ENCODE measurements around the gene RIN2.
"Not testable (repeated sequence)": the region's sequence is repeated elsewhere in the genome, so short reads cannot be mapped to it uniquely, and the experiment has no call there.

The RIN2 gene

GRCh38 chr20:19746396-19746795, 11.7 kb upstream of the RIN2 start:
- no peak overlapping the region for H3K27ac ChIP-seq
- no peak for TF ChIP-seq ZFX (IDR thresholded peaks at IDR 0.05)
- TF ChIP-seq CTCF (conservative IDR thresholded peaks at IDR 0.05) = no peak

DNA sequence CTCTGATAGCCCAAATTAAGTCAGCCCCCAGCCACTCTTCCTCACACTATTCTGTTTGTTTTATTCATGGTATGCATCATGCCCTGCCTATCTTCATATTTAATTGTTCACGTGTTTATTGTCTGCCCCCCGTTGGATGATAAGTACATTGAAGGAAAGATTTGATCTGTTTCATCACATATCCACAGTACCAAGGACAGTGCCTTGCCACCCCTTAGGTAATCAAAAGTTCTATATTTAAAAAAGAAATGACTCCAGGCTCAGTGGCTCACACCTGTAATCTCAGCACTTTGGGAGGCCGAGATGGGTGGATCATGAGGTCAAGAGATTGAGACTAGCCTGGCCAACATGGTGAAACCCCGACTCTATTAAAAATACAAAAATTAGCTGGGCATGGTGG, 10.2 kb upstream of the RIN2 start:
- TF ChIP-seq CTCF (conservative IDR thresholded peaks at IDR 0.05) (no peak), ZFX (IDR thresholded peaks at IDR 0.05) (no peak)
- no peak overlapping the region for H3K27ac ChIP-seq

- H3K27ac ChIP-seq = no peak overlapping the region
- TF ChIP-seq ZFX (IDR thresholded peaks at IDR 0.05) (no peak), CTCF (conservative IDR thresholded peaks at IDR 0.05) (no peak)
These were observed 9.4 kb upstream of the RIN2 start for GRCh38 chr20:19748681-19749080.

DNA sequence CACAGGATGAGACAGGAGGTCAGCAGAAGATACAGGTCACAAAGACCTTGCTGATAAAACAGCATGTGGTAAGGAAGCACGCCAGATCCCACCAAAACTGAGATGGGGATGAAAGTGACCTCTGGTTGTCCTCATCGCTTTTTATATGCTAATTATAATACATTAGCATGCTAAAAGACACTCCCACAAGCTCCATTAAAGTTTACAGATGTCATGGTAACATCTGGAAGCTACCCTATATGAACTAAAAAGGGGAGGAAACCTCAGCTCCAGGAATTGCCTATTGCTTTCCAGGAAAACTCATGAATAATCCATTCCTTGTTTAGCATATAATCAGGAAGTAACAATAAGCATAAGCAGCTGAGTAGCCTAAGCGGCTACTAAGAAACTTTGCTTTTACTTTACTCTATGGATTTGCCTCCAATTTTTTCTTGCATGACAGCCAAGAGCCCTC, 8.4 kb upstream of the RIN2 start:
- no peak for TF ChIP-seq CTCF (conservative IDR thresholded peaks at IDR 0.05)
- H3K27ac ChIP-seq = no peak overlapping the region

DNA sequence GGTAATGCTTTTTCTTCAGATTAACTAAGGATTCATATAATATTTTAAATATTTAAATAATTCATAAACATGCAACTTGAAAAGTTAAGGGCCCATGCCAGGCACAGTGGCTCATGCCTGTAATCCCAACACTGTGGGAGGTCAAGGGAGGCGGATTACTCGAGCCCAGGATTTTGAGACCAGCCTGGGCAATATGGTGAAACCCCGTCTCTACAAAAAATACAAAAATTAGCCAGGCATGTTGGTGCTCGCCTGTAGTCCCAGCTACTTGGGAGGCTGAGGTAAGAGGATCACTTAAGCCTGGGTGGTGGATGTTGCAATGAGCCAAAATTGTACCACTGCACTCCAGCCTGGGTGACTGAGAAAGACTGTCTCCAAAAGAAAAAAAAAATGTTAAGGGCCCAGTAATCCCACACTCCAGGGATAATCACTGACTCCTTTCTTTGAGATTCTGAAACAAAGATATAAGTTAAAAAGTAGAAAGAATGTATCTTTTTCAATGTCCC, 7.9 kb upstream of the RIN2 start:
- no peak for TF ChIP-seq ZFX (IDR thresholded peaks at IDR 0.05)
- no peak for TF ChIP-seq CTCF (conservative IDR thresholded peaks at IDR 0.05)
- H3K27ac ChIP-seq = no peak overlapping the region

DNA sequence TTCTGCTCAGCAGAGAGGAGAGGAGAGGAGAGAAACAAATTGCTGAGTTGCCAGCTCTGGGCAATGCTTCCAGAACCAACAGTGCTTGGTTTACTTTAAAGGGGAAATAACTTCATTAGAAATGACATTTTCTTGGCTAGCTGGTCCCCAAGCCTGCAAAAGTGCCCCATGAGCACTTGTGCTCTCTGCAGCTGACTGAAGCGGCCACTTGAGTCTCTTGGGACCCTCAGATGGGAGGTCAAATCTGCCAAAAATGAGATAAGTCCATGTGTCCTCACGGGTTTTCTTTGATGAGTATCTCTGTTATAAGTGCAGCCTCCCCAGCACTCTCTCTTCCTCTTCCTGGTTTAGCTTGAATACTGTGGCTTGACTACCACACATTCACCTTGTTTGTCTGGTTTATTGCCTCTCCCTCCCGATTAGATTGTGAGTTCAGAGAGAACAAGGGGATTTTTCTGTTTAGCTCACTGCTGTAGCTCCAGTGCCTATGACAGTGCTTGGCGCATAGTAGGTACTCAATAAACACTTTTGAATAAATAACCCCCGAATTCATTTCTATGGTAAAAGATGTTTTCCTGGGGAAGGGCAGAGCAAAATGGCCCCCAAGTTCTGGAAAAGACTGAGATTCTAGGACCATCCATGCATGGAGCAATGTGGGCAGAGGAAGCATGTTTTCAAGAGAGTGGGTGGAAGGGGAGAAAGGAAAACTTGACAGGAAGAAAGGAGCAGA, 7.0 kb upstream of the RIN2 start:
- peak overlapping the region; percentile 73 for H3K27ac ChIP-seq
- no peak for TF ChIP-seq ZFX (IDR thresholded peaks at IDR 0.05)
- TF ChIP-seq CTCF (conservative IDR thresholded peaks at IDR 0.05) = no peak

- H3K27ac ChIP-seq = not testable (repeated sequence)
These were observed 3.9 kb upstream of the RIN2 start for GRCh38 chr20:19754201-19754600.

Data from C4-2B (cell line).